ENCODE measurements around the gene L3MBTL1. TPM values are rescaled to one million over a fixed set of nuclear protein-coding genes. Genes with fewer than 3 reads are reported as not detected.

Gene L3MBTL1
- total and polyA plus RNA-seq, 2 of the 4 experiments (the other 2 are of a cell fraction), result 2.2 to 4.5 TPM

DNA sequence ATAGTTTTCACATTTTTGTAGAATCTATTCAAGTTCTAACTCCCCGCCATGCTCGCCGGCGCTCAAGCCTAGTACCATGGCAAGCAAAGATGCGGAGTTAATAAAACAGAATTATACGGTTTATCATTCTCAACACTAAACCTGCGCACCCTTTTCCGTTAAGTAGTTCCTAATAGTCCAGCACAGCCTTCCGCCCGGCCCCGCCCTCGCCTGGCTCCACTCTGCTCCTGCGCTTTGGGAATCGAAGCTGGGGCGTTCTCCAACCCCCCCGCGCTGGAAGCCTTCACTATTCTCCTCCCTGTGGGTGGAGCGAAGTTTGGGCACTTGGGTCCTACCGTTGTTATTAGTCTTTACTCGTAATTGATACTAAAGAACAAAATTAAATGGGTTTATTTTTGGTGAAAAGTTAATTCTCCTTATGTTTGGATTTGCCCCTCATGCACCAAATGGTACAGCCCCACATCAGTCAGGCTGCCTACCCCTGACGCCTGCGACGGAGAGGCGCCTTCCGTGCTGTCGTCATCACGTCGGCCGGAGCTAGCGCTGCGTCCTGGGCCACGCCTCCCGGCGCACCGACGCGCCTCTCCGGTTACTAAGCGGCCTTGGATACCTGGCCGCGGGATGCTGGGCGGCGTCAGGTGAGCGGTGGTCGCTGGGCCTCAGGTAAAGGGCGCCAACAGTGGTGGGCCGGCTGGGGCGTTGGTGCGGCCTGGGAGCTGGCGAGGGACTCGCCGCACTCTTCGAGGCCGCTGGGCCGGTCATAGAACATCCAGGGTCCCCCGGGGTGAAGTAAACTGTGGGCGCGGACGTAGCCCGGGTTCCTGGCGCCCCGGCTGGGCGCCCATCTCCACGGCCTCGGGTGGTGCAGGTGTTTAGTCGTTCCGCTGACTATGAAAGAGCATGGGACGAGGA, 83.2 kb downstream of the L3MBTL1 start, which contains the start of gene IFT52 (continued):
- TF ChIP-seq CTCF (conservative IDR thresholded peaks at IDR 0.05; ENCODE audit: low read depth, low read length), result no peak
- TF ChIP-seq NFE2L2 (IDR thresholded peaks at IDR 0.05; ENCODE audit: low read depth, low read length), result no peak
- peak; percentile 45; the same call in 1 of the 2 replicates for TF ChIP-seq POLR2A (IDR thresholded peaks at IDR 0.05; ENCODE audit: low read depth, low read length)
- no peak for TF ChIP-seq MAFK (IDR thresholded peaks at IDR 0.05; ENCODE audit: low read depth, low read length)

Small RNAs within 50 kb of the gene (microRNA-seq; reads per million reads assigned to microRNA genes)
- not detected for gene RNU6-1251P (ENCODE audit: insufficient read depth, insufficient read length)

Small RNAs within 50 kb of the gene (small RNA-seq; reads per million reads assigned to genes)
- 0.35 to 122 (median 0.81) reads per million in 5 experiments for gene RNU6-1251P

Other genes with a start within 250 kb of the L3MBTL1 start
- 72.4 and 74.2 TPM in 2 replicates for gene SRSF6, start 49.8 kb upstream of the L3MBTL1 start, total RNA-seq (2012; rRNA removed)
- 116 and 134 TPM in 2 replicates for gene SRSF6, start 49.8 kb upstream of the L3MBTL1 start, polyA plus RNA-seq (2012; rRNA removed)
- gene SGK2, start 51.3 kb downstream of the L3MBTL1 start, total RNA-seq (2012; rRNA removed), result under 0.01 TPM in 1 of 2 replicates, not detected in the other
- gene SGK2, start 51.3 kb downstream of the L3MBTL1 start, polyA plus RNA-seq (2012; rRNA removed), result 0.10 TPM in 1 of 2 replicates, not detected in the other
- gene IFT52, start 83.2 kb downstream of the L3MBTL1 start, total RNA-seq (2012; rRNA removed), result 55.6 and 60.8 TPM in 2 replicates
- gene IFT52, start 83.2 kb downstream of the L3MBTL1 start, polyA plus RNA-seq (2012; rRNA removed), result 29.7 and 31.2 TPM in 2 replicates
- 21.7 and 23.1 TPM in 2 replicates for gene MYBL2, start 159.4 kb downstream of the L3MBTL1 start, total RNA-seq (2012; rRNA removed)
- gene MYBL2, start 159.4 kb downstream of the L3MBTL1 start, polyA plus RNA-seq (2012; rRNA removed), result 12.4 and 13.2 TPM in 2 replicates
- not detected in 2 replicates for gene GTSF1L, start 219.3 kb downstream of the L3MBTL1 start, total RNA-seq (2012; rRNA removed)
- not detected in 2 replicates for gene GTSF1L, start 219.3 kb downstream of the L3MBTL1 start, polyA plus RNA-seq (2012; rRNA removed)

Data from IMR-90 (cell line).